ENCODE results near the gene PEBP1.
"Not testable (repeated sequence)": the region's sequence is repeated elsewhere in the genome, so short reads cannot be mapped to it uniquely, and the experiment has no call there.

DNA sequence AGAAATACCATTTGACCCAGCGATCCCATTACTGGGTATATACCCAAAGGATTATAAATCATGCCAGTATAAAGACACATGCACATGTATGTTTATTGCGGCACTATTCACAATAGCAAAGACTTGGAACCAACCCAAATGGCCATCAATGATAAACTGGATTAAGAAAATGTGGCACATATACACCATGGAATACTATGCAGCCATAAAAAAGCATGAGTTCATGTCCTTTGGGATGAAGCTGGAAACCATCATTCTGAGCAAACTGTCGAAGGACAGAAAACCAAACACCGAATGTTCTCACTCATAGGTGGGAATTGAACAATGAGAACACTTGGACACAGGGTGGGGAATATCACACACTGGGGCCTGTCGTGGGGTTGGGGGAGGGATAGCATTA is 6.5 kb upstream of the PEBP1 start:
- TF ChIP-seq, protein P1, sequence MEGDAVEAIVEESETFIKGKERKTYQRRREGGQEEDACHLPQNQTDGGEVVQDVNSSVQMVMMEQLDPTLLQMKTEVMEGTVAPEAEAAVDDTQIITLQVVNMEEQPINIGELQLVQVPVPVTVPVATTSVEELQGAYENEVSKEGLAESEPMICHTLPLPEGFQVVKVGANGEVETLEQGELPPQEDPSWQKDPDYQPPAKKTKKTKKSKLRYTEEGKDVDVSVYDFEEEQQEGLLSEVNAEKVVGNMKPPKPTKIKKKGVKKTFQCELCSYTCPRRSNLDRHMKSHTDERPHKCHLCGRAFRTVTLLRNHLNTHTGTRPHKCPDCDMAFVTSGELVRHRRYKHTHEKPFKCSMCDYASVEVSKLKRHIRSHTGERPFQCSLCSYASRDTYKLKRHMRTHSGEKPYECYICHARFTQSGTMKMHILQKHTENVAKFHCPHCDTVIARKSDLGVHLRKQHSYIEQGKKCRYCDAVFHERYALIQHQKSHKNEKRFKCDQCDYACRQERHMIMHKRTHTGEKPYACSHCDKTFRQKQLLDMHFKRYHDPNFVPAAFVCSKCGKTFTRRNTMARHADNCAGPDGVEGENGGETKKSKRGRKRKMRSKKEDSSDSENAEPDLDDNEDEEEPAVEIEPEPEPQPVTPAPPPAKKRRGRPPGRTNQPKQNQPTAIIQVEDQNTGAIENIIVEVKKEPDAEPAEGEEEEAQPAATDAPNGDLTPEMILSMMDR (IDR thresholded peaks at IDR 0.05) = not testable (repeated sequence)
- TF ChIP-seq POLR2A (IDR thresholded peaks at IDR 0.05) = not testable (repeated sequence)
